Endodermal cell (in vitro differentiated cells): ENCODE measurements around the gene AHI1. TPM values are rescaled to one million over a fixed set of nuclear protein-coding genes. Genes with fewer than 3 reads are reported as not detected.

Experiments
- DNase-seq: peaks from one replicate; pipeline ENCODE4 v3.0.0-alpha.2; 2017
- H3K27ac ChIP-seq: 2 replicates; pipeline ENCODE4 v1.5.1; 2013; ENCODE audit warnings: mild to moderate bottlenecking, low read depth, low read length, moderate library complexity
- H3K27me3 ChIP-seq: 2 replicates; pipeline ENCODE4 v1.6.1; 2013; ENCODE audit warnings: mild to moderate bottlenecking, low read length, moderate library complexity; ENCODE audit not compliant: insufficient read depth, control insufficient read depth, poor library complexity, severe bottlenecking
- H3K36me3 ChIP-seq: 2 replicates; pipeline ENCODE4 v1.7.0; 2013; ENCODE audit warnings: mild to moderate bottlenecking, low read length, moderate library complexity; ENCODE audit not compliant: control insufficient read depth, insufficient read depth
- H3K4me1 ChIP-seq: one replicate; pipeline ENCODE4 v1.7.0; 2013; ENCODE audit warnings: low read length; ENCODE audit not compliant: control insufficient read depth, insufficient read depth
- H3K4me3 ChIP-seq: 2 replicates; pipeline ENCODE4 v1.5.1; 2013; ENCODE audit warnings: mild to moderate bottlenecking, low read length, moderate library complexity
- H3K9ac ChIP-seq: 2 replicates; pipeline ENCODE4 v1.6.1; 2013; ENCODE audit warnings: mild to moderate bottlenecking, low read length, moderate library complexity; ENCODE audit not compliant: poor library complexity, severe bottlenecking; ENCODE audit errors: extremely low read depth
- H3K9me3 ChIP-seq: 2 replicates; pipeline ENCODE4 v1.6.1; 2013; ENCODE audit warnings: mild to moderate bottlenecking, low read length, moderate library complexity; ENCODE audit not compliant: control insufficient read depth
- H3K27ac Mint-ChIP-seq: 2 replicates; pipeline ENCODE4 v1.8.0; 2020; ENCODE audit warnings: mixed read lengths
- H3K27me3 Mint-ChIP-seq: 2 replicates; pipeline ENCODE4 v1.8.0; 2021; ENCODE audit warnings: mild to moderate bottlenecking, mixed read lengths; ENCODE audit not compliant: insufficient read depth
- H3K36me3 Mint-ChIP-seq: 2 replicates; pipeline ENCODE4 v1.8.0; 2020; ENCODE audit warnings: low read depth, mixed read lengths
- H3K4me1 Mint-ChIP-seq: 2 replicates; pipeline ENCODE4 v1.8.0; 2020; ENCODE audit warnings: mixed read lengths
- H3K4me3 Mint-ChIP-seq: 2 replicates; pipeline ENCODE4 v1.8.0; 2020; ENCODE audit warnings: mild to moderate bottlenecking, moderate library complexity, mixed read lengths
- H3K9me3 Mint-ChIP-seq: 2 replicates; pipeline ENCODE4 v1.8.0; 2020; ENCODE audit warnings: mild to moderate bottlenecking, mixed read lengths
- WGBS, 2 experiments: methylation state at CpG; one replicate each; pipeline versions ENCODE4 v1.1.5 to v1.1.7; 2013; ENCODE audit warnings: missing lambda C conversion rate in 2 of 2, mixed read lengths in 1 of 2; ENCODE audit not compliant: insufficient coverage in 1 of 2, insufficient read length in 1 of 2; 5-methylcytosine and 5-hydroxymethylcytosine counted together
- total RNA-seq, 2 donors: library from RNA; stranded (reverse); fragmentation: NEBNext Ultra II Directional in 1 of 2; extraction: Animal tissue kit (Norgen Biotek cat#: 25700) in 1 of 2; gene quantifications; 2 replicates in 1 of 2; 3 replicates in 1 of 2; pipeline ENCODE4 v1.2.1, GENCODE V29; 2021
- TF ChIP-seq, protein P1 (sequence below): fragments of 200-600 bp; sonication (generic); conservative IDR thresholded peaks from 2 replicates; pipeline ENCODE4 v1.5.0; 2021; ENCODE audit warnings: antibody characterized with exemption, mild to moderate bottlenecking

Gene AHI1
- total RNA-seq, 2 donors from 2014 or later = 24.9 to 34.9 TPM

DNA sequence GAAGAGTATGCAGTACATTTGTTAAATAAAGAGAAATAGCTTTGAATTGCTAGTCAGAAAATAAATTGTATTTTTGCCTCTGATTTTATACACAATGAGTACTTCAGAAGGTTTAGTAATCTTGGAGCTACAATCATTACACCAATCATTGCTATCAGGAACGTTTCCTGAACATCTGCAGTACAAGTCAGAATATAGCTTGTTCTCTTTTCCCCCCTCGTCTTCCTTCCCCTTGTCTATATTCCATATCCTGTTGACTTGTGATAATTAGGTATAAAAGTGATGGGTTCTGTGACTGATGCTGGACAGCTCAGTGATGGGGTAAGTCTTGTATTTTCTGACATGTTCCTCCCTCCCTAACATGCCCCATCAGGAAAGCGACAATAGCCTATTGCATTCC is 94.0 kb downstream of the AHI1 start:
- Mint-ChIP-seq H3K36me3 (peaks cover 5% of the 10 kb centered on the region), H3K4me3 (no peak overlapping the region), H3K27me3 (no peaks in the 10 kb centered on the region), H3K27ac (no peak overlapping the region), H3K4me1 (peaks cover 14% of the 10 kb centered on the region), H3K9me3 (no peaks in the 10 kb centered on the region)
- H3K27me3 ChIP-seq = no peaks in the 10 kb centered on the region
- no peaks in the 10 kb centered on the region for H3K9me3 ChIP-seq
- H3K4me1 ChIP-seq = peaks cover 4% of the 10 kb centered on the region
- DNase-seq = no peak
- H3K36me3 ChIP-seq = no peaks in the 10 kb centered on the region
- no peak overlapping the region for H3K9ac ChIP-seq
- TF ChIP-seq, protein P1, sequence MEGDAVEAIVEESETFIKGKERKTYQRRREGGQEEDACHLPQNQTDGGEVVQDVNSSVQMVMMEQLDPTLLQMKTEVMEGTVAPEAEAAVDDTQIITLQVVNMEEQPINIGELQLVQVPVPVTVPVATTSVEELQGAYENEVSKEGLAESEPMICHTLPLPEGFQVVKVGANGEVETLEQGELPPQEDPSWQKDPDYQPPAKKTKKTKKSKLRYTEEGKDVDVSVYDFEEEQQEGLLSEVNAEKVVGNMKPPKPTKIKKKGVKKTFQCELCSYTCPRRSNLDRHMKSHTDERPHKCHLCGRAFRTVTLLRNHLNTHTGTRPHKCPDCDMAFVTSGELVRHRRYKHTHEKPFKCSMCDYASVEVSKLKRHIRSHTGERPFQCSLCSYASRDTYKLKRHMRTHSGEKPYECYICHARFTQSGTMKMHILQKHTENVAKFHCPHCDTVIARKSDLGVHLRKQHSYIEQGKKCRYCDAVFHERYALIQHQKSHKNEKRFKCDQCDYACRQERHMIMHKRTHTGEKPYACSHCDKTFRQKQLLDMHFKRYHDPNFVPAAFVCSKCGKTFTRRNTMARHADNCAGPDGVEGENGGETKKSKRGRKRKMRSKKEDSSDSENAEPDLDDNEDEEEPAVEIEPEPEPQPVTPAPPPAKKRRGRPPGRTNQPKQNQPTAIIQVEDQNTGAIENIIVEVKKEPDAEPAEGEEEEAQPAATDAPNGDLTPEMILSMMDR = no peak
- H3K27ac ChIP-seq = no peak overlapping the region
- WGBS, 2 experiments = 76 to 100% methylated on average over 1 to 3 of the region's 3 CpGs
- H3K4me3 ChIP-seq = no peak overlapping the region

DNA sequence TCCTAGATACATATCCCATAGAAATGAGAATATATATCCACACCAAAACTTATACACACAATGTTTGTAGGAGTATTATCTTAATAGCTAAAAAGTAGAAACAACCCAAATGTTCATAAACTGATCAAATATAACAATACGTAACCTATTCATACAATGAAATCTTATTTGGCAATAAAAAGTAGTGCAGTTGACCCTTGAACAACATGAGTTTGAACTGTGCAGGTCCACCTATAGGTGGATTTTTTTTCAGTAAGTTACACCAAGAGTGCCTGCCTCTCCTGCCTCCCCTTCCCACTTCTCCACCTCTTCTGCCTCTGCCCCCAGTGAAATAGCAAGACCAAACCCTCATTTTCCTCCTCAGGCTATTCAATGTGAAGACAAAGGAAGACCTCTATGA is 95.2 kb downstream of the AHI1 start:
- WGBS, 2 experiments = 92% methylated on average over 1 of the region's 1 CpG; no CpG with 5 or more reads in 1 of the 2 experiments
- Mint-ChIP-seq H3K4me3 (no peak overlapping the region), H3K27ac (no peak overlapping the region), H3K27me3 (no peaks in the 10 kb centered on the region), H3K9me3 (no peaks in the 10 kb centered on the region), H3K4me1 (peaks cover 14% of the 10 kb centered on the region), H3K36me3 (peaks cover 2% of the 10 kb centered on the region)
- Histone ChIP-seq H3K36me3 (no peaks in the 10 kb centered on the region), H3K4me3 (no peak overlapping the region), H3K27ac (no peak overlapping the region), H3K9ac (no peak overlapping the region), H3K9me3 (no peaks in the 10 kb centered on the region), H3K27me3 (no peaks in the 10 kb centered on the region), H3K4me1 (peaks cover 4% of the 10 kb centered on the region)
- DNase-seq = no peak
- TF ChIP-seq, protein P1 = no peak

DNA sequence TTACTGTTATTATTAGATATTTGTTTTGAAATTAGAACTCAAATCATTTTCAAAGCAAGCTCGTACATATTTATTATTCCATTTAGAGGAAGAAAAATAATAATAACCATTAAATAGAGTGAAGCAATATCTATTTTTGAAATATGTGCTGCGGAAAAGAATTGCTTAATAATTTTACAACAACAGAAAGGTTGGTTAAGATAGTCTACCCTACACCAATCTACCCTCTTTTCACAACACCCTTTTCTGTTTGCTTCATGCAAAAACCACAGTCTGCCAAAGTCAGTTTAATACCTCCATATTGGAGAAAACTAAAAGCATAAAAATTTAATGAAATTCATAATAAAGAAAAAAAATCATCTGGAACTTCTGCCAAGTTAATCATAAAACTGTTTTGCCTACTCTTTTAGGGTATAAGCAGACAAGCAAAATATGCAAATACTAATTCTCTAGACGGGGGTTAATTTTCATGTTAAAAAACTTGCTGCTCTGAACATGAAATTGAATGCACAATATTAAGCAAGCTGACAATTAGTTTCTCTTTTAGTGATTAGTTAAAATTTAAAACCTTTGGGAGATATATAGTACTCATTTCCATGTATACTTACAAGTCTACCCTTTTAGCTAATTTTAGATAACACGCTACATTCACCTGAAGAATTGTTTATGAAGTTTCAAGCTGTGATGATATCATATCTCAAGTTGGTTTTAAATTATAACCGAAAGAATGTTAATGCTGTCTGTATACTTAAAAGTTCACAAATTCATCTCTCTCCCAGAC is 100.2 kb downstream of the AHI1 start:
- Mint-ChIP-seq H3K27ac (no peak overlapping the region), H3K4me1 (peaks cover 18% of the 10 kb centered on the region), H3K27me3 (no peaks in the 10 kb centered on the region), H3K9me3 (no peaks in the 10 kb centered on the region), H3K4me3 (no peak overlapping the region), H3K36me3 (no peaks in the 10 kb centered on the region)
- no peak overlapping the region for H3K27ac ChIP-seq
- H3K36me3 ChIP-seq = no peaks in the 10 kb centered on the region
- H3K4me3 ChIP-seq = no peak overlapping the region
- no peak for DNase-seq
- WGBS, 2 experiments = 83 to 100% methylated on average over 1 to 3 of the region's 5 CpGs
- H3K27me3 ChIP-seq = no peaks in the 10 kb centered on the region
- TF ChIP-seq, protein P1 = no peak
- H3K9ac ChIP-seq = no peak overlapping the region
- peaks cover 4% of the 10 kb centered on the region for H3K4me1 ChIP-seq
- no peaks in the 10 kb centered on the region for H3K9me3 ChIP-seq
